Activated naive CD4-positive, alpha-beta T cell treated with anti-CD3 and anti-CD28 coated beads, Interleukin-2, amount 10 ng/mL, durations not matched to agents 7 days and 5 days (primary cell): ENCODE results near the gene CCDC78.

Experiments
- CTCF ChIA-PET: fragments of 350-600 bp; sonication (Branson Sonifier 250); formaldehyde crosslinking; loops from one replicate; lab custom pipeline; 2021; ENCODE audit warnings: antibody characterized with exemption; lab: Charles Lee
- DNase-seq: peaks from one replicate; pipeline ENCODE4 v3.0.0-alpha.2; 2020
- H3K27ac Mint-ChIP-seq: one replicate; pipeline ENCODE4 v1.8.0; 2021; ENCODE audit warnings: mild to moderate bottlenecking, moderate library complexity, mixed read lengths
- H3K27me3 Mint-ChIP-seq: one replicate; pipeline ENCODE4 v1.8.0; 2021; ENCODE audit warnings: mild to moderate bottlenecking, mixed read lengths
- H3K36me3 Mint-ChIP-seq: one replicate; pipeline ENCODE4 v1.8.0; 2021; ENCODE audit warnings: mixed read lengths
- H3K4me1 Mint-ChIP-seq: one replicate; pipeline ENCODE4 v1.8.0; 2021; ENCODE audit warnings: mixed read lengths
- H3K4me3 Mint-ChIP-seq: one replicate; pipeline ENCODE4 v1.8.0; 2021; ENCODE audit warnings: mild to moderate bottlenecking, moderate library complexity, mixed read lengths
- H3K9me3 Mint-ChIP-seq: one replicate; pipeline ENCODE4 v1.8.0; 2021; ENCODE audit warnings: mixed read lengths

Gene CCDC78

DNA sequence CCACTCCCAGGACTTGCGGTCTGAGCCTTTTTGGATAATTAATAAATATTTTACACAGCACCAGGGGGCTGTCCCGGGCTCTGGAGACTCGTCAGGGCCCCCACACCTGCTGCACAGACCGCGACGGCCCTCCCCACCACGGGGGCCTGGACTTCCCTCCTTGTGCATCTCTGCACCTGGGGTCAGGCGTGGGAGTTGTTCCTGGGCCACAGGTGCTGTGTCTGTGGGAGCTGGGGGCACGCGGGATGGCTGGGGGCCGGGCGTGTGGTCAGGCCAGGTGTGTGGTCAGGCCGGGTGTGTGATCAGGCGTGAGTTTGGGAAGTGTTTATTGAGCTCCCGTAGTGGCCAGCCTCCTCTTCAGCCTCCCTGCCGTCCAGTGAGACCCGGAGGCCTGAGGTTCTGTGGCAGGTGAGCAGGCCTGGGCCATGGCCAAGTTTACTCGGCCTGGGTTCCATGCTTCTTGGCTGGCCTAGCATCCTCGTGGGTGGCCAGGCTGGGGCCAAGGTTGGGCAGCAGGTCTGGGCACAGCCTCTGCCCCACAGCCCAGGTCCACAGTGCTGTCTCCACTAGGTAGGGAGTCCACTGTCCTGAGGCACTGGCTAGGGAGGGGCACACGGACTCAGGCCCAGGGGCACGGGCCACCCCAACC, 47.9 kb downstream of the CCDC78 start:
- Mint-ChIP-seq H3K27me3 (peaks cover 33% of the 10 kb centered on the region), H3K4me1 (peaks cover 35% of the 10 kb centered on the region), H3K9me3 (no peaks in the 10 kb centered on the region), H3K4me3 (no peak overlapping the region), H3K27ac (no peak overlapping the region), H3K36me3 (peaks cover 15% of the 10 kb centered on the region)
- CTCF ChIA-PET: no interaction called here
- no peak for DNase-seq

DNA sequence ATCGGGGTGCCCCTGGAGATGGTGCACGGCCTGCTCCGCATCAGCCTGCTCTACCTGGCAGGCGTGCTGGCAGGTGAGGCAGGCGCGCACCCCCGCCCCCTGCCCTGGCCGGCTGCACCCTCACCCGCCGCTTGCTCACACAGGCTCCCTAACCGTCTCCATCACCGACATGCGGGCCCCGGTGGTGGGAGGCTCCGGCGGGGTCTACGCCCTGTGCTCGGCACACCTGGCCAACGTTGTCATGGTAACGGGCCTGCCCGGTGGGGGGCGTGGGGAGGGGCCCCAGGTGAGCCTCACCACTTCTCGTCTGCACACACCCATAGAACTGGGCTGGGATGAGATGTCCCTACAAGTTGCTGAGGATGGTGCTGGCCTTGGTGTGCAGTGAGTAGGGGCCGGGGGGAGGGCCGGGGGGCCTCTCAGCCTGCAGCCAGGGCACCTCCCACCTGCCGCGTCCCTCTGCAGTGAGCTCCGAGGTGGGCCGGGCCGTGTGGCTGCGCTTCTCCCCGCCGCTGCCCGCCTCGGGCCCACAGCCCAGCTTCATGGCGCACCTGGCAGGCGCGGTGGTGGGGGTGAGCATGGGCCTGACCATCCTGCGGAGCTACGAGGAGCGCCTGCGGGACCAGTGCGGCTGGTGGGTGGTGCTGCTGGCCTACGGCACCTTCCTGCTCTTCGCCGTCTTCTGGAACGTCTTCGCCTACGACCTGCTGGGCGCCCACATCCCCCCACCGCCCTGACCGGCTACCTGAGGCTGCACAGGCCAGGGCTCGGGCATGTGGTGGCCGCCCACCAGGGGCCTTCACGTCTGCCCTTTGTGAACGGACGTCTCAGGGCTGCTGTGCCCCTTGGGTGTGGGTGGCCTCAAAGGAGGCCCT, 48.7 kb downstream of the CCDC78 start:
- H3K4me3 Mint-ChIP-seq: no peak overlapping the region
- H3K27ac Mint-ChIP-seq: no peak overlapping the region
- peaks cover 18% of the 10 kb centered on the region for H3K36me3 Mint-ChIP-seq
- DNase-seq: no peak
- H3K4me1 Mint-ChIP-seq: peaks cover 28% of the 10 kb centered on the region
- CTCF ChIA-PET: no interaction called here
- peaks cover 33% of the 10 kb centered on the region for H3K27me3 Mint-ChIP-seq
- H3K9me3 Mint-ChIP-seq: no peaks in the 10 kb centered on the region

DNA sequence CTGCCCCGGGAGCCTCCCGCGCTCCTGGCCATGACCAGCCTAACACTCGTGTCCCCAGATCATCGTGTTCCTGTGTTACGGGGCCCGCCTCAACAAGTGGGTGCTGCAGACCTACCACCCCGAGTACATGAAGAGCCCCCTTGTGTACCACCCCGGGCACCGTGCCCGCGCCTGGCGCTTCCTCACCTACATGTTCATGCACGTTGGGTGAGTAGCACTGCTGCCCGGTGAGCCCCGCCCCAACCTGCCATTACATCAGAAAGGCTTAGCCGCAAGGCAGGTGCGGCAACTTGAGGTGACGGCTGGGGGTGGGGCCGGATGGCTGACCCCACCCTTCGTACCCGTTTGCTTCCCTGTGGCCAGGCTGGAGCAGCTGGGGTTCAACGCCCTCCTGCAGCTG, 49.3 kb downstream of the CCDC78 start:
- CTCF ChIA-PET: no interaction called here
- Mint-ChIP-seq H3K27me3 (peaks cover 33% of the 10 kb centered on the region), H3K9me3 (no peaks in the 10 kb centered on the region), H3K4me1 (peaks cover 24% of the 10 kb centered on the region), H3K36me3 (peaks cover 13% of the 10 kb centered on the region), H3K27ac (no peak overlapping the region), H3K4me3 (no peak overlapping the region)
- DNase-seq: peak; percentile 61

DNA sequence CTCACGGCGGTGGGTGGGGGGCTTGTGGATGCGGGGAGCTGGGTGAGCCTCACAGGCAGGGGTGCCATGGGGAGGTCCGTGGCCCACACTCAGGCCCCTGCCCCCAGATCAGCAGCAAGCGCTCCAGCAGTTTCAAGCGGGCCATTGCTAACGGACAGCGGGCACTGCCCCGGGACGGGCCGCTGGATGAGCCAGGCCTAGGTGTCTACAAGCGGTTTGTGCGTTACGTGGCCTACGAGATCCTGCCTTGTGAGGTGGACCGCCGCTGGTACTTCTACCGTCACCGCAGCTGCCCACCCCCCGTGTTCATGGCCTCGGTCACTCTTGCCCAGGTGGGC, 49.7 kb downstream of the CCDC78 start:
- Mint-ChIP-seq H3K4me3 (no peak overlapping the region), H3K27me3 (peaks cover 33% of the 10 kb centered on the region), H3K36me3 (peaks cover 9% of the 10 kb centered on the region), H3K4me1 (peaks cover 21% of the 10 kb centered on the region), H3K27ac (no peak overlapping the region), H3K9me3 (no peaks in the 10 kb centered on the region)
- DNase-seq: no peak
- CTCF ChIA-PET: no interaction called here

DNA sequence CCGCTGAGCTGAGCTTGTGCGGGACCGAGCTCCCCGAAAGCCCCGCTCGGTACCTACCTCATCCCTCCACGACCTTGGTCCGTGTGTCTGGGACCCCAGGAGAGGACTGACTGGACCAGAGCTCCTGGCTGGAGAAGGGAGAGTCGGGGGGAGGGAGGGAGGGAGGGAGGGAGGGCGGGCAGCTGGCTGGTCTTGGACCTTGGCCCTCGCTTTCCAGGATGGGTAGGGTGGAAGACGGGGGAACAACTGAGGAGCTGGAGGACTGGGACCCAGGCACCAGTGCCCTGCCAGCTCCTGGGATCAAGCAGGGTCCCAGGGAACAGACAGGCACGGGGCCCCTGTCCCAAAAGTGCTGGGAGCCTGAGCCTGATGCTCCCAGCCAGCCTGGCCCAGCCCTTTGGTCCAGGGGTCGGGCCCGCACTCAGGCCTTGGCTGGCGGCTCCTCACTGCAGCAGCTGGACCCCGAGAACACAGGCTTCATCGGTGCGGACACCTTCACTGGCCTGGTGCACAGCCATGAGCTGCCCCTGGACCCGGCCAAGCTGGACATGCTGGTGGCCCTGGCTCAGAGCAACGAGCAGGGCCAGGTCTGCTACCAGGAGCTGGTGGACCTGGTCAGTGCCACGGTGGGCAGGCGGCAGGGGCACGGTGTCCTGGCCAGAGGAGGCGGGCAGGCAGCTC, 50.2 kb downstream of the CCDC78 start:
- CTCF ChIA-PET: no interaction called here
- Mint-ChIP-seq H3K27me3 (peaks cover 33% of the 10 kb centered on the region), H3K9me3 (no peaks in the 10 kb centered on the region), H3K27ac (no peak overlapping the region), H3K36me3 (peaks cover 8% of the 10 kb centered on the region), H3K4me3 (no peak overlapping the region), H3K4me1 (peaks cover 16% of the 10 kb centered on the region)
- no peak for DNase-seq

DNA sequence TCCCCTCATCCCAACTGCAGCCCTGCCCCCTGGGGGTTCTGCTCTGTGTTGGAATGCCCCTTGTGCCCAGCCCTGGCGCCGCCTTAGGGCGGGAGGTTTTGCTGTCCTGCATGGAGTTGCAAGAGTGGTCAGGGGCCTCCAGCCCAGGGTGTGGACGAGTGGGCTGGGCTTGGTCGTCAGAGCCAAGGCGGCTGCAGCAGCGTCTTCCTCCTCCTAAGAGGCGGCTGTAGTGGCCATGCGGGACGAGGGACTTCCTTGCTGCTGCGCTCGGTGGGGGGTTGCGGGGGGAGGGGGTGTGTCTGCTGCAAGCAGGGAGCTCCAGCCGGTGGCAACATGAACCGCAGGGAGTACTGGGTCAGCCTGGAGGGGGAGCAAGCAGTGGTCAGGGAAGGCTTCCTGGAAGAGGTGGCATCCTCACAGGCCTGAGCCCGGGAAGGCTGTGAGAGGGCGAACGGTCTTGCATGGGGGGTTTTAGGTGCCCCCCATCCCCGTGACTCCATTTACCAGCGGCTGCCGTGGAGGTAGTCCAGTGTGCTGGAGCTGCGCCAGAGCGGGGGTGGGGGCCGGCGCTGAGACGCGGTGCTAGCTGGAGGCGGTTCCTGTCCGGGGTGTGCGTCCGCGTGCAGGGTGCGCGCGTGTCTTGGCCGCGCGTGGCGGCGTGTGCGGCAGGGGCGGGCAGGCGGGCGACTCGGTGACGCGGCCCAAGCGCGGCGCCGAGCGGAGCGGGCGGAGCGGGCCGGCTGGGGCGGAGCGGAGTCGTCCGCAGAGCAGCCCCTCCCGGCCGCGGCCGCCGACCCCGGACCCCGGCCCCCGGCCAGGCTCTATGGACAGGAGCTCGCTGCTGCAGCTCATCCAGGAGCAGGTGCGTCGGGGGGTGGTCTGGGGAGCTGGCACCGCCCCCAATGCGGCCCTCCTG, 51.0 kb downstream of the CCDC78 start, which contains the start of gene RHBDL1:
Gene RHBDL1, plus strand, starts transcription at position 704 of the 916 bp plus-strand sequence. Its CDS starts 120 bp downstream, at position 824.
- Mint-ChIP-seq H3K4me3 (no peak within 1 kb of the TSS), H3K36me3 (peaks cover 7% of the 10 kb centered on the region), H3K27ac (no peak within 1 kb of the TSS), H3K4me1 (peaks cover 13% of the 10 kb centered on the region), H3K27me3 (peaks cover 33% of the 10 kb centered on the region), H3K9me3 (no peaks in the 10 kb centered on the region)
- CTCF ChIA-PET: no interaction called here
- DNase-seq: no peak

DNA sequence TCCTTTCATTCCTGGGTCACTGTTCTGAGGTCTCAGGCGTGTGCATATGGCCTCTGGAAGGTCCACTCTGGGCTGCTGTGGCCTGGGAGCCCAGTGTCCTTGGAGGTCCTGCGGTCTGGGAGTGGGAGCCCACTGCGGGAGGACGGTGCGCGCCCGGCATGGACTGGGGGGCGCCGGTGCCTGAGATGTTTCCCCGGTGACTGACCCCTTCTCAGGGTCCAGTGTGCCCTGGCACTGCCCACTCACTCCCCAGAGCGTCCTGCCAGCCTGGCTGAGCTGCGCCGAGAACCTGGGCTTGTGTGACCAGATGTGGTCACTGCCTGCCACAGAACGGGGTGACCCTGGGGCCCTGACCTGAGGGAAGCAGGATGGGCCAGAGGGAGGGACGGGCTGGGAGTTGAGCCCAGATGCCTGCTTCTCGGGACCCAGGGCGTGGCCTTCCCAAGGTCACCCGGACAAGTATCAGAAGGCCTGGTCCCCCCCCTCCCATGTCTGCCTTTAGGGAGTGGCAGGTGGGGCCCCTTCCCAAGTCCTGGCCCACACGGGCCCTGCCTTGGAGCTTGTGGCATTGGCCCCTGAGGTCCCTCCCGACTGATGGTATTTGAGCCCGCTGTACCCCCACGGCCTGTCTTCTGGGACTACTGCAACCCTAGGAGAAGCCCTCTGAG, 51.9 kb downstream of the CCDC78 start:
- DNase-seq: no peak
- no peak overlapping the region for H3K27ac Mint-ChIP-seq
- peaks cover 33% of the 10 kb centered on the region for H3K27me3 Mint-ChIP-seq
- CTCF ChIA-PET: no interaction called here
- H3K4me3 Mint-ChIP-seq: no peak overlapping the region
- no peaks in the 10 kb centered on the region for H3K9me3 Mint-ChIP-seq
- H3K4me1 Mint-ChIP-seq: peaks cover 15% of the 10 kb centered on the region
- peaks cover 7% of the 10 kb centered on the region for H3K36me3 Mint-ChIP-seq

DNA sequence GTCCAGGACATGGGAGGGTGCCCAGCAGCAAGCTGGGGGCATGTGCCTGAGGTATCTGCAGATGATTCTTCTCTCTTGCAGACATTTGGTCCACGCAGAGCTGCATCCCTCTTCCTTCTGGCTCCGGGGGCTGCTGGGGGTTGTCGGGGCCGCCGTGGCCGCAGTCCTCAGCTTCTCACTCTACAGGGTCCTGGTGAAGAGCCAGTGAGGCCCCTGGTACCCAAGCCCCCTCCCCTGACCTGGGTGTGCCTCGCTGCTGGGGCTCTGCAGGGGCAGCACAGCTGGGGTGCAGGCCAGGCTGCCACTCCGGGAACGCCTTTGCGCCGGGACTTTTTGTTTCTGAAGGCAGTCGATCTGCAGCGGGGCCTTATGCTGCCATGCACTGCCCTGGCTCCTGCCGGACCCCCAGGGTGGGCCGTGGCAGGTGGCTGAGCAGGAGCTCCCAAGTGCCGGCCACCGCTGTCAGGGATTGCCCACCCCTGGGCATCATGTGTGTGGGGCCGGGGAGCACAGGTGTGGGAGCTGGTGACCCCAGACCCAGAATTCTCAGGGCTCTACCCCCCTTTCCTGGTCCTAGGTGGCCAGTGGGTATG, 52.7 kb downstream of the CCDC78 start:
- CTCF ChIA-PET: no interaction called here
- Mint-ChIP-seq H3K4me1 (peaks cover 16% of the 10 kb centered on the region), H3K36me3 (peaks cover 7% of the 10 kb centered on the region), H3K27ac (no peak overlapping the region), H3K27me3 (peaks cover 29% of the 10 kb centered on the region), H3K9me3 (no peaks in the 10 kb centered on the region), H3K4me3 (no peak overlapping the region)
- no peak for DNase-seq

DNA sequence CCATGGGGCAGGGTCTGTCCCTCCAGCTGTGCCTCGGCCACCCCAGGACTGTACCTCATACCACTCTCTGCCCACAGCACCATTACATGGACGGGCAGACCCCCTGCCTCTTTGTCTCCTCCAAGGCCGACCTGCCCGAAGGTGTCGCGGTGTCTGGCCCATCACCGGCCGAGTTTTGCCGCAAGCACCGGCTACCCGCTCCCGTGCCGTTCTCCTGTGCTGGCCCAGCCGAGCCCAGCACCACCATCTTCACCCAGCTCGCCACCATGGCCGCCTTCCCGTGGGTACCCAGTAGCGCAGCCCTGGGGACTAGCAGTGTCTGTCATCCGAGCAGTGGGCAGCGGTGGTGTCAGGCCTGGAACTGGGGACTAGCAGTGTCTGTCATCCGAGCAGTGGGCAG, 53.4 kb downstream of the CCDC78 start:
- H3K27me3 Mint-ChIP-seq: peaks cover 29% of the 10 kb centered on the region
- no peaks in the 10 kb centered on the region for H3K9me3 Mint-ChIP-seq
- peaks cover 7% of the 10 kb centered on the region for H3K36me3 Mint-ChIP-seq
- no peak overlapping the region for H3K27ac Mint-ChIP-seq
- CTCF ChIA-PET: no interaction called here
- DNase-seq: no peak
- peaks cover 16% of the 10 kb centered on the region for H3K4me1 Mint-ChIP-seq
- H3K4me3 Mint-ChIP-seq: no peak overlapping the region
